GM19035 (cell line): ENCODE data around the gene USP49.
"Not testable (repeated sequence)": the region's sequence is repeated elsewhere in the genome, so short reads cannot be mapped to it uniquely, and the experiment has no call there.

Experiments used
- ATAC-seq: cut with Tn5 transposase; IDR thresholded peaks from one replicate; pipeline ENCODE4 v1.9.1; 2021; ENCODE audit not compliant: unreplicated experiment

The USP49 gene

DNA sequence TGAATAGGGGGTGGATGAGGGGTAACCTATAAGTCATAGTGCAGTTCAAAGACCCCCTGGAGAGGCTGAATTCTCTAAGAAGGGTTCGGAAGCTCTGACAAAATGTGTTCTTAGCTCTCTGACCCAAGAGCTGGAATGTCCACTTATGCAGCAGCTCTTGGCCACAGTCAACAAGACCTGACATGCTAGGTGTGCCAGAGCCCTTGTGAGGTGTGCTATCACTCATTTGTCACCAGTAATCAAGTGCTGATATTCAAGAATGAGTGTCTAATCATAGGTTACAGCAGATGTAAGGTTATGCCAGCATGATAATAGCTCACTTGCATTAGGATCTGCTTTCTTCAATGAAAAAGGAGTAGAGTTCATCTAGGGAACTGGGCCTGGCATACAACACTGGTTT, 79.6 kb downstream of the USP49 start:
- ATAC-seq = no peak

DNA sequence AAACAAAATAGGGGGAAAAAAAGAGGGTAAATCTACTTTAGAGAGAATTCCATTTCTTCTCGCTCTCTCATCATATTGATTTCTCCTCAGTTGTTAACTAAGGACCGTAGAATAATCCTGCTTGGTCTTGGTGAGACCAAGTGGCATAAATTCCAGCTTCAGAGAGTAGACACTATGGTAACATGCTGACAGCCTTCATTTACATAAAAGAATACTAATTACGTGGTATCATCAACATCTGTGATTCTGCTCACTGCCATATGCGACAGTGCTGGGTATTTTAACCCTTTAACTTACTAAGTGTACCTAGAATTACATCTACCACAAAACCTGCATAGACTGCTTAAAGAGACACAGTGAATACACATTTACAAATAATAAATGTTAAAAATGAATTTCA, 80.5 kb downstream of the USP49 start:
- no peak for ATAC-seq

GRCh38 chr6:41813956-41814355, 81.2 kb downstream of the USP49 start:
- ATAC-seq = no peak

GRCh38 chr6:41813469-41813868, 81.7 kb downstream of the USP49 start:
- ATAC-seq = no peak

DNA sequence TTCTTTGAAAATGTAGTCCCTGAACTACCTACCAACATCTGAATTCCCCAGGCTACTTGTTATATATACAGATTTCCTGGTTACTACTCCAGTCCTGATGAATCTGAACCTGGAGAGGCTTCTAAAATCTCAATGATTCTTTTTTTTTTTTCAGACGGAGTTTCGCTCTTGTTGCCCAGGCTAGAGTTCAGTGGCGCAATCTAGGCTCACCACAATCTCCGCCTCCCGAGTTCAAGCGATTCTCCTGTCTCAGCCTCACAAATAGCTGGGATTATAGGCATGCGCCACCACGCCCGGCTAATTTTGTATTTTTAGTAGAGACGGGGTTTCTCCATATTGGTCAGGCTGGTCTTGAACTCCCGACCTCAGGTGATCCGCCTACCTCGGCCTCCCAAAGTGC, 83.2 kb downstream of the USP49 start:
- ATAC-seq = not testable (repeated sequence)

DNA sequence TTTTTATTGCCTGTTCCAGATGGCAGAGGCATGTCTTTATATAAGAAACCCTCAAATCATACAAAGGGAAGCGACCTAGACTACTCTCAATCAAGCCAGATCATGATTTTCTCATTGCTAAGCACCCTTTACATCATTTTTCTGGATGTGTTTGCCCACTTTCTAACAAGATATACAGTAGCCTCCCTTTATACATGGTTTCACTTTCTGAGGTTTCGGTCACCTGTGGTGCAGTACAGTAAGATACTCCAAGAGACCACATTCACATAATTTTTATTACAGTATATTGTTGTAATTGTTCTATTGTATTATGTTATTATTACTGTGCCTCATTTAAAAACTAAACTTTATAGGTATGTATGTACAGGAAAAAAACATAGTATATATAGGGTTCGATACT, 84.1 kb downstream of the USP49 start:
- no peak for ATAC-seq

GRCh38 chr6:41805830-41806774, 89.1 kb downstream of the USP49 start:
- ATAC-seq = no peak

DNA sequence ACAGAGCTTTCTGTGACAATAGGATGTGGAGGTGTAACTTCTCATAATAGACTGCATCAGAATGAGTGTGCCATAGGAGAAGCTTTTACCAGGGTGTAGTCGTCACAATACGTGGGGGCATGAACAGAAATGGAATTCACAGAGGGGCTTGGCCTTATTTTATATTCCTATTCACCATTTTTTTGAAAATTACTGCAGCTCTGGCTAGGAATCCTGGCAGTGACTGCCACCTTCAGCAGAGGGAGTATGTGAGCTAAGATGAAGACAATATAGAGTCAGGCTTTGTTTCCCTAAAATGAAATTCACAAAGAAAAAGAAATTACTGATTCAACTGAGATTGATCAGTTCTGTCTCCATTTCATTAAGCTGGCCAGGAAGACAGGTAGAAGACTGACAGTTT, 93.8 kb downstream of the USP49 start:
- no peak for ATAC-seq

- no peak for ATAC-seq
Observed at GRCh38 chr6:41799559-41799911, 95.6 kb downstream of the USP49 start.

DNA sequence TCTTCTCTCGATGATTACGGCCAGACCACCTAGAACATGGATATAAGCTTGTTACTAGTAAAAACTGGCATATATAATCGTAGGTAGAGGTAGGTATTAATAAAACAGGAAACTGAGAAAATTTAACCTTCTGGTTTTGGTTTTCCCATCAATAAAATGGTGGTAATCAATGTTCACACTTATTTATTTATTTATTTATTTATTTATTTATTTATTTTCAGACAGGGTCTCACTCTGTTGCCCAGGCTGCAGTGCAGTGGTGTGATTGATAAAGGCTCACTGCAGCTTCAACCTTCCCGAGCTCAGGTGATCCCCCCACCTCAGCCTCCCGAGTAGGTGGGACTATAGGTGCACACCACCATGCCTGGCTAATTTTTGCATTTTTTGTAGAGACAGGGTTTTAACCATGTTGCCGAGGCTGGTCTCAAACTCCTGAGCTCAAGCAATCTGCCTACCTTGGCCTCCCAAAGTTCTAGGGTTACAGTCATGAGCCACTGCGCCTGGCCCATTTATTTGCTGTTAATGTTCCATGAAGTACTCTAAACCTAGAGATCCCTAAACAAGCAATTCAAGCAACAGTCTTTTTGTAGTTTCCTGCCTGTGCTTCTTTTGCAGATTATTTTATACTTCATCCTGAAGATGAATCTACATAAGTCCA, 96.1 kb downstream of the USP49 start:
- ATAC-seq = no peak

GRCh38 chr6:41796474-41796873, 98.7 kb downstream of the USP49 start:
- no peak for ATAC-seq

- ATAC-seq = no peak
Observed at GRCh38 chr6:41791984-41792383, 103.2 kb downstream of the USP49 start.

DNA sequence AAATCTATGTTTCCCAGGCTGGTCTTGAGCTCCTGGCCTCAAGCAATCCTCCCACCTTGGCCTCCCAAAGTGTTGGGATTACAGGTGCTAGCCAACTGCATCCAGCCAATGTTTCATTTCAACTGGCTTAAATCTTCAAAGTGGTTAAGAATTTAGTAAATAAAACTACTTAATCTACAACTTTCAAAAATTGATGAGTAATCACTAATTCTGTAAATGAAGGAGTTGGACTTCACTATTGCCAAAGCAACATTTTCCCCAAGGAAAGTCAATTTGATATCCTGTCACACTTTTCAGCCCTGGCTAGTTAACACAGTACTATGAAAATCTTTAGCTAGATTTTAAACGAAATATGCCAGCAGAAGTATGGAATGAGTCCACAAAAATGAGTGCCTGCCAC, 103.9 kb downstream of the USP49 start:
- no peak for ATAC-seq

DNA sequence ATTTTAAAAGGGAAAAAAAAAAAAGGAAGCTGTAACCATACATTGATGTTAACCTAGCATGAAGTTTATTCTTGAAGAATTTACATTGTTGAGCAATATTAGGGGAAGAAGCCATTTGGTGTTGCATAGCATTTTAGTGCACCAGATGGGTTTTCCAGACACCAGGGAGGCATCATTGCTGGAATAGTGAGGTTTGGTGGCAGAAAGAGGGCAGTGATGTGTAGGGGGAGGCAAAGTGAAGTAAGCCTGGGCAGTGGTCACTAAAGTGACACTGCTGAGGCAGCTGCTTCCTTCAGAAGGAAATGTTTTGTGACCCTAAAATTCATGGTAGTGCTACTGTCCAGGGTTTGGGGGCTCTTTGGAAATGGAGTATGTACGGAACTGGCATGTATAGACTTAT, 105.1 kb downstream of the USP49 start:
- no peak for ATAC-seq

GRCh38 chr6:41789390-41789724, 105.8 kb downstream of the USP49 start:
- no peak for ATAC-seq

GRCh38 chr6:41787219-41787917, 107.8 kb downstream of the USP49 start, which contains the start of gene TOMM6:
TOMM6 (plus strand) TSS chr6:41787694; CDS start chr6:41787698, 4 bp downstream.
- peak; percentile 87 for ATAC-seq

- ATAC-seq = peak; percentile 59
Observed at GRCh38 chr6:41786451-41787218, 108.5 kb downstream of the USP49 start.

DNA sequence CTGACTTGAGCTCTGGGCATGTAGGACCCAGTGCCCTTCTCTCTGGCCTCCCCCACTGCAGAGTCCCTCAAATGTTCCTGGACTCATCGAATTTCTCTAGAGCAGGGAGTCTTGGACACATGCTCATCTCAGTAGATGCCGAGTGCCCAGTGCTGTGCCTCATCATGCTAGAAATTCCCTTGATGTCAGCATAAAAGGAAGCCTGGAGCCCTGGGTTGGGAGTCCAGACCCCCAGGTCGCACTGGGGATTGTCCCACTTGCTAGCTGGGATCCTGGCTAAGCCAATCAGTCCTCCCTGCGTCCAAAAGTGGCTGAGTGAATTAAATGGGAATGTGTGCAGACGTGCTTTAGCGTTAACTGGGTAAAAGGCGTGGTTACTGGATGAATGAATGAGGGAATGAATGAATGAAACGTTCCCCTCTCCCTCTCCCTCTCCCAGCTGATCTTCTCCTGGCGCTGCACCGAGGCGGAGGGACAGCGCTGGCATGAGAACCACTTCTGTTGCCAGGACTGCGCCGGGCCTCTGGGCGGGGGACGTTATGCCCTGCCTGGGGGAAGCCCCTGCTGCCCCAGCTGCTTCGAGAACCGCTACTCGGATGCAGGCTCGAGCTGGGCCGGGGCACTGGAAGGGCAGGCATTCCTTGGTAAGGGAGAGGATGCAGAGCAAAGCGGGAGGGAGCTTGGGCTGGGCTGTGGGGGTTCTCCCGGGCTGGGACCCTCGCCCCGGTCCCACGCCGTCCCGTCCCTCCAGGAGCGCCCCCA, 109.3 kb downstream of the USP49 start:
- no peak for ATAC-seq

DNA sequence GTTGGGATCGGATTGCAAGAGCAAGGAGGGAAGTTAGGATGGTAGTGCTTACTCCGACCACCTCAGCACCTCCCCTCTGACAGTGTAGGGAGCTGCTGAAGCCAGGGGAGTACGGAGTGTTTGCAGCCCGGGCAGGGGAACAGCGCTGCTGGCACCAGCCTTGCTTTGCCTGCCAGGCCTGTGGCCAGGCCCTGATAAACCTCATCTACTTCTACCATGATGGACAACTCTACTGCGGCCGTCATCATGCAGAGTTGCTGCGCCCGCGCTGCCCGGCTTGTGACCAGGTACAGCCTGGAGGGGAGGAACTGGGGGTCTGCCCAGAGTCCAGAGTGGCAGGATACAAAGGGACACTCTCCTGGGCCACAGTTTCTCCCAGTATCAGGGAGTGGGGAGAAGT, 109.9 kb downstream of the USP49 start:
- no peak for ATAC-seq

DNA sequence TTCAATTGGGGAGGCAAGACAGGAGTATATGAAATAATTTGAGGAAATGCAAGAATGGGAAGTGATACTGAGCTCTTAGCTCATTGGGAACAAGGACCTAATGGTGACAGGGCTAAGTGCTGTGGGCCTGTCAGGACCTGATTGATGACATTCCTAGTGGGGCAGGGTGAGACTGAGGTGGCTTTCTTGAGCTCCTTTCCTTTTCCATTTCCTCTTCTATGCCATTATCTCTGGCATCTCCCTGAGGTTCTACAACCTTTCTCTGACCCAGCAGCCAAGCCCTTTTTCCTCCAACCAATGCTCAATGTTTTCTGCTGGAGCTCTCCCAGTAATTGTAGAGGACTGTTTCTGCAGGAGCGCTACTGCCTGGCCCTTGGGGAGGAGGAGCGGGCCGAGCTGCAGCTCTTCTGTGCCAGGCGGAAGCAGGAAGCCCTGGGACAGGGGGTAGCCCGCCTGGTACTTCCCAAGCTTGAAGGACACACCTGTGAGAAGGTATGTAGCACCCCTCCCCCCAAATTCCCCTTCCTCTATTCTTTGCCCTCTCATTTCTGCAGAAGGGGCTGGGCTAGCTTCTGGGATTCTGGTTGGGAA, 110.5 kb downstream of the USP49 start:
- no peak for ATAC-seq
